ENCODE data around the gene PGAM2.
A peak's percentile ranks its signal among the peaks of the same experiment; 100 is the strongest.

Gene PGAM2

GRCh38 chr7:44063894-44064651 lies 1.3 kb downstream of the PGAM2 start:
- no peak overlapping the region for H3K4me3 ChIP-seq (ENCODE audit: insufficient read depth in 1 of 2, low read depth in 1 of 2, low read length in 2 of 2)
- WGBS, result 47% methylated on average over 13 of the region's 16 CpGs

GRCh38 chr7:44063547-44063893 lies 1.8 kb downstream of the PGAM2 start:
- no peak overlapping the region for H3K4ac ChIP-seq (ENCODE audit: low read depth in 1 of 2, low read length in 2 of 2)
- no peak overlapping the region for H3K18ac ChIP-seq (ENCODE audit: low read depth in 1 of 2, low read length in 2 of 2)
- H2BK12ac ChIP-seq (ENCODE audit: low read length in 2 of 2), result no peak overlapping the region
- H3K36me3 ChIP-seq (ENCODE audit: control insufficient read depth in 1 of 2, insufficient read depth in 2 of 2, low read depth in 1 of 2, low read length in 2 of 2), result peaks cover 39 to 45% of the 10 kb centered on the region in 2 experiments
- no peak overlapping the region for H2AFZ ChIP-seq (ENCODE audit: low read depth, low read length)
- H2BK5ac ChIP-seq (ENCODE audit: low read depth, low read length, poor library complexity, severe bottlenecking), result no peak overlapping the region
- H3K14ac ChIP-seq (ENCODE audit: low read length in 2 of 2), result no peak overlapping the region
- H3K23ac ChIP-seq (ENCODE audit: low read length in 2 of 2), result no peak overlapping the region
- H3K4me1 ChIP-seq (ENCODE audit: control insufficient read depth, insufficient read depth, low read depth, low read length), result peaks cover 17% of the 10 kb centered on the region
- no peak overlapping the region for H3K9ac ChIP-seq (ENCODE audit: low read length)
- H3K27me3 ChIP-seq (ENCODE audit: control insufficient read depth in 1 of 2, insufficient read depth in 1 of 2, low read length in 2 of 2), result no peaks in the 10 kb centered on the region
- no peaks in the 10 kb centered on the region for H3K9me3 ChIP-seq (ENCODE audit: control insufficient read depth, low read length)
- H3K27ac ChIP-seq (ENCODE audit: low read length, poor library complexity, severe bottlenecking), result no peak overlapping the region
- H4K91ac ChIP-seq (ENCODE audit: low read length), result no peak overlapping the region
- H3K4me2 ChIP-seq (ENCODE audit: low read length, poor library complexity, severe bottlenecking), result no peak overlapping the region
- DNase-seq, result no peak
- no peak overlapping the region for H2BK120ac ChIP-seq (ENCODE audit: low read depth, low read length)
- H3K79me1 ChIP-seq (replicated peaks; ENCODE audit: low read length, poor library complexity, severe bottlenecking), result peaks cover 9% of the 10 kb centered on the region
- H2BK15ac ChIP-seq (ENCODE audit: low read depth, poor library complexity, severe bottlenecking), result no peak overlapping the region
- WGBS, result 55% methylated on average over 10 of the region's 10 CpGs
- no peak overlapping the region for H2AK5ac ChIP-seq (ENCODE audit: low read length, severe bottlenecking)
- no peak overlapping the region for H4K8ac ChIP-seq (ENCODE audit: low read length)
- H3K4me3 ChIP-seq (ENCODE audit: insufficient read depth in 1 of 2, low read depth in 1 of 2, low read length in 2 of 2), result no peak overlapping the region

More at GRCh38 chr7:44063894-44064651, 1.3 kb downstream of the PGAM2 start:
- no peak for DNase-seq
- Histone ChIP-seq H2BK120ac (ENCODE audit: low read depth, low read length) (no peak overlapping the region), H3K36me3 (ENCODE audit: control insufficient read depth in 1 of 2, insufficient read depth in 2 of 2, low read depth in 1 of 2, low read length in 2 of 2) (peaks cover 34 to 40% of the 10 kb centered on the region in 2 experiments), H2BK5ac (ENCODE audit: low read depth, low read length, poor library complexity, severe bottlenecking) (no peak overlapping the region), H3K27ac (ENCODE audit: low read length, poor library complexity, severe bottlenecking) (no peak overlapping the region), H4K91ac (ENCODE audit: low read length) (no peak overlapping the region), H3K4ac (ENCODE audit: low read depth in 1 of 2, low read length in 2 of 2) (no peak overlapping the region), H3K4me1 (ENCODE audit: control insufficient read depth, insufficient read depth, low read depth, low read length) (peaks cover 17% of the 10 kb centered on the region), H3K27me3 (ENCODE audit: control insufficient read depth in 1 of 2, insufficient read depth in 1 of 2, low read length in 2 of 2) (no peaks in the 10 kb centered on the region), H3K79me1 (replicated peaks; ENCODE audit: low read length, poor library complexity, severe bottlenecking) (peaks cover 6% of the 10 kb centered on the region), H2BK12ac (ENCODE audit: low read length in 2 of 2) (no peak overlapping the region), H2AFZ (ENCODE audit: low read depth, low read length) (no peak overlapping the region), H2BK15ac (ENCODE audit: low read depth, poor library complexity, severe bottlenecking) (no peak overlapping the region), H2AK5ac (ENCODE audit: low read length, severe bottlenecking) (no peak overlapping the region), H3K9me3 (ENCODE audit: control insufficient read depth, low read length) (no peaks in the 10 kb centered on the region), H3K4me2 (ENCODE audit: low read length, poor library complexity, severe bottlenecking) (no peak overlapping the region), H3K23ac (ENCODE audit: low read length in 2 of 2) (no peak overlapping the region), H3K9ac (ENCODE audit: low read length) (no peak overlapping the region), H4K8ac (ENCODE audit: low read length) (no peak overlapping the region), H3K18ac (ENCODE audit: low read depth in 1 of 2, low read length in 2 of 2) (no peak overlapping the region), H3K14ac (ENCODE audit: low read length in 2 of 2) (no peak overlapping the region)

GRCh38 chr7:44062903-44063295 lies 2.5 kb downstream of the PGAM2 start:
- Histone ChIP-seq H2BK15ac (ENCODE audit: low read depth, poor library complexity, severe bottlenecking) (no peak overlapping the region), H3K4ac (ENCODE audit: low read depth in 1 of 2, low read length in 2 of 2) (no peak overlapping the region), H3K23ac (ENCODE audit: low read length in 2 of 2) (peak overlapping the region in 1 of 2 experiments; percentile 46), H2BK120ac (ENCODE audit: low read depth, low read length) (no peak overlapping the region), H2AK5ac (ENCODE audit: low read length, severe bottlenecking) (no peak overlapping the region), H2AFZ (ENCODE audit: low read depth, low read length) (no peak overlapping the region), H4K91ac (ENCODE audit: low read length) (no peak overlapping the region), H2BK5ac (ENCODE audit: low read depth, low read length, poor library complexity, severe bottlenecking) (no peak overlapping the region), H3K14ac (ENCODE audit: low read length in 2 of 2) (peak overlapping the region in 1 of 2 experiments; percentile 53), H3K9me3 (ENCODE audit: control insufficient read depth, low read length) (no peaks in the 10 kb centered on the region), H4K8ac (ENCODE audit: low read length) (no peak overlapping the region), H3K36me3 (ENCODE audit: control insufficient read depth in 1 of 2, insufficient read depth in 2 of 2, low read depth in 1 of 2, low read length in 2 of 2) (peaks cover 46 to 51% of the 10 kb centered on the region in 2 experiments), H3K9ac (ENCODE audit: low read length) (no peak overlapping the region), H3K79me1 (replicated peaks; ENCODE audit: low read length, poor library complexity, severe bottlenecking) (peaks cover 15% of the 10 kb centered on the region), H3K18ac (ENCODE audit: low read depth in 1 of 2, low read length in 2 of 2) (no peak overlapping the region), H3K27ac (ENCODE audit: low read length, poor library complexity, severe bottlenecking) (no peak overlapping the region), H3K4me3 (ENCODE audit: insufficient read depth in 1 of 2, low read depth in 1 of 2, low read length in 2 of 2) (no peak overlapping the region), H3K4me1 (ENCODE audit: control insufficient read depth, insufficient read depth, low read depth, low read length) (peaks cover 17% of the 10 kb centered on the region), H2BK12ac (ENCODE audit: low read length in 2 of 2) (no peak overlapping the region), H3K27me3 (ENCODE audit: control insufficient read depth in 1 of 2, insufficient read depth in 1 of 2, low read length in 2 of 2) (no peaks in the 10 kb centered on the region), H3K4me2 (ENCODE audit: low read length, poor library complexity, severe bottlenecking) (no peak overlapping the region)
- no peak for DNase-seq
- 88% methylated on average over 3 of the region's 3 CpGs for WGBS

GRCh38 chr7:44062180-44062902 lies 3.0 kb downstream of the PGAM2 start:
- peaks cover 19% of the 10 kb centered on the region for H3K79me1 ChIP-seq (replicated peaks; ENCODE audit: low read length, poor library complexity, severe bottlenecking)
- no peak overlapping the region for H4K91ac ChIP-seq (ENCODE audit: low read length)
- 93% methylated on average over 11 of the region's 11 CpGs for WGBS
- H3K36me3 ChIP-seq (ENCODE audit: control insufficient read depth in 1 of 2, insufficient read depth in 2 of 2, low read depth in 1 of 2, low read length in 2 of 2), result peaks cover 51 to 57% of the 10 kb centered on the region in 2 experiments
- H3K4me2 ChIP-seq (ENCODE audit: low read length, poor library complexity, severe bottlenecking), result no peak overlapping the region
- H2BK15ac ChIP-seq (ENCODE audit: low read depth, poor library complexity, severe bottlenecking), result no peak overlapping the region
- H2AK5ac ChIP-seq (ENCODE audit: low read length, severe bottlenecking), result no peak overlapping the region
- H2AFZ ChIP-seq (ENCODE audit: low read depth, low read length), result no peak overlapping the region
- H2BK5ac ChIP-seq (ENCODE audit: low read depth, low read length, poor library complexity, severe bottlenecking), result no peak overlapping the region
- H3K4me1 ChIP-seq (ENCODE audit: control insufficient read depth, insufficient read depth, low read depth, low read length), result peaks cover 17% of the 10 kb centered on the region
- H3K9me3 ChIP-seq (ENCODE audit: control insufficient read depth, low read length), result no peaks in the 10 kb centered on the region
- peak overlapping the region in 1 of 2 experiments; percentile 53 for H3K14ac ChIP-seq (ENCODE audit: low read length in 2 of 2)
- H3K27me3 ChIP-seq (ENCODE audit: control insufficient read depth in 1 of 2, insufficient read depth in 1 of 2, low read length in 2 of 2), result no peaks in the 10 kb centered on the region
- H2BK12ac ChIP-seq (ENCODE audit: low read length in 2 of 2), result peak overlapping the region in 1 of 2 experiments; percentile 7
- no peak overlapping the region for H3K27ac ChIP-seq (ENCODE audit: low read length, poor library complexity, severe bottlenecking)
- no peak for DNase-seq
- H4K8ac ChIP-seq (ENCODE audit: low read length), result no peak overlapping the region
- H3K4ac ChIP-seq (ENCODE audit: low read depth in 1 of 2, low read length in 2 of 2), result no peak overlapping the region
- H3K4me3 ChIP-seq (ENCODE audit: insufficient read depth in 1 of 2, low read depth in 1 of 2, low read length in 2 of 2), result no peak overlapping the region
- H3K23ac ChIP-seq (ENCODE audit: low read length in 2 of 2), result peak overlapping the region in 1 of 2 experiments; percentile 46
- H2BK120ac ChIP-seq (ENCODE audit: low read depth, low read length), result no peak overlapping the region
- no peak overlapping the region for H3K9ac ChIP-seq (ENCODE audit: low read length)
- H3K18ac ChIP-seq (ENCODE audit: low read depth in 1 of 2, low read length in 2 of 2), result no peak overlapping the region
